ENCODE measurements around the gene RNF115. TPM values are rescaled to one million over a fixed set of nuclear protein-coding genes. Genes with fewer than 3 reads are reported as not detected.

The RNF115 gene
- total and polyA plus RNA-seq, 2 of the 13 experiments (the other 11 are each of a cell fraction or from before 2014, with no cell fraction given): 6.0 to 10.1 TPM

DNA sequence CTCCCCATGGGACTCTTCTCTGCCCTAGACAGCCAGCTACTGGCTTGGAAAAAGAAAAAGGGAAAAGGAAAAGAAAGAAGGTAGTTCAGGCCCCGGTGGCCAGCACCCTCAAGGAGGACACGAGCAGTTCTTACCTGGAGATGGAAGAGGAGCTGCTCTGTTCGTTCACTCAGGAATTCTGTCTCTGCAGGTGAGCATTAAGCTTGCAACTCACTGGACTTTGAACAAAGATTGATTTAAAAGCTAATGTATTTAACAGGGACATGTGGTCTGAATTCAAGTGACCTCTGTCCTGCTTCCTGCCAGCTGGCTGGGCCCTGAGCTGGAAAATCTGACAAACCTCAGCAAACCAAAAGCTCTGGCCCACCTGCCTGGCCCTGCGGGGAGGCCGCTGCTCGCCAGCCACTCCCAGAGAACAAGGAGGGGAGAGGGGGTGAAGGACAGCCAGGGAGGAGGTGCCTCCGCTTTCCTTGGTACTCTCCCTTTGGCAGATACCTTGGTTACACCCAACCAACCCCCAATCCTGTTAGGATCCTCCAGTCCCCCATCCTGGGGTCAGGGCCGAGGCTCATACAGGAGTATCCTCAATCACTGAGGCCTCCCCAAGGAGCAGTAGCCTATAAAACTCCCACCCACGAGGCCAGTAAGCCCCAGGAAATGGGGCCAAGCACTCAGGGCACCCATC, 116.6 kb downstream of the RNF115 start, which contains the start of gene PDZK1 (continued):
- TF ChIP-seq, protein P1, sequence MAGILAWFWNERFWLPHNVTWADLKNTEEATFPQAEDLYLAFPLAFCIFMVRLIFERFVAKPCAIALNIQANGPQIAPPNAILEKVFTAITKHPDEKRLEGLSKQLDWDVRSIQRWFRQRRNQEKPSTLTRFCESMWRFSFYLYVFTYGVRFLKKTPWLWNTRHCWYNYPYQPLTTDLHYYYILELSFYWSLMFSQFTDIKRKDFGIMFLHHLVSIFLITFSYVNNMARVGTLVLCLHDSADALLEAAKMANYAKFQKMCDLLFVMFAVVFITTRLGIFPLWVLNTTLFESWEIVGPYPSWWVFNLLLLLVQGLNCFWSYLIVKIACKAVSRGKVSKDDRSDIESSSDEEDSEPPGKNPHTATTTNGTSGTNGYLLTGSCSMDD (CRISPR knock-in tag; IDR thresholded peaks at IDR 0.05): no peak
- TF ChIP-seq CC2D1A (CRISPR knock-in tag; IDR thresholded peaks at IDR 0.05): no peak
- no peak for TF ChIP-seq NFRKB (IDR thresholded peaks at IDR 0.05)
- TF ChIP-seq, protein P2, sequence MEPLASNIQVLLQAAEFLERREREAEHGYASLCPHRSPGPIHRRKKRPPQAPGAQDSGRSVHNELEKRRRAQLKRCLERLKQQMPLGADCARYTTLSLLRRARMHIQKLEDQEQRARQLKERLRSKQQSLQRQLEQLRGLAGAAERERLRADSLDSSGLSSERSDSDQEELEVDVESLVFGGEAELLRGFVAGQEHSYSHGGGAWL (CRISPR knock-in tag; IDR thresholded peaks at IDR 0.05): peak; percentile 18; the same call in 1 of the 2 replicates
- TF ChIP-seq, protein P3, sequence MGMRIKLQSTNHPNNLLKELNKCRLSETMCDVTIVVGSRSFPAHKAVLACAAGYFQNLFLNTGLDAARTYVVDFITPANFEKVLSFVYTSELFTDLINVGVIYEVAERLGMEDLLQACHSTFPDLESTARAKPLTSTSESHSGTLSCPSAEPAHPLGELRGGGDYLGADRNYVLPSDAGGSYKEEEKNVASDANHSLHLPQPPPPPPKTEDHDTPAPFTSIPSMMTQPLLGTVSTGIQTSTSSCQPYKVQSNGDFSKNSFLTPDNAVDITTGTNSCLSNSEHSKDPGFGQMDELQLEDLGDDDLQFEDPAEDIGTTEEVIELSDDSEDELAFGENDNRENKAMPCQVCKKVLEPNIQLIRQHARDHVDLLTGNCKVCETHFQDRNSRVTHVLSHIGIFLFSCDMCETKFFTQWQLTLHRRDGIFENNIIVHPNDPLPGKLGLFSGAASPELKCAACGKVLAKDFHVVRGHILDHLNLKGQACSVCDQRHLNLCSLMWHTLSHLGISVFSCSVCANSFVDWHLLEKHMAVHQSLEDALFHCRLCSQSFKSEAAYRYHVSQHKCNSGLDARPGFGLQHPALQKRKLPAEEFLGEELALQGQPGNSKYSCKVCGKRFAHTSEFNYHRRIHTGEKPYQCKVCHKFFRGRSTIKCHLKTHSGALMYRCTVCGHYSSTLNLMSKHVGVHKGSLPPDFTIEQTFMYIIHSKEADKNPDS (CRISPR knock-in tag; IDR thresholded peaks at IDR 0.05): peak; percentile 49; the same call in 1 of the 2 replicates
- no peak for TF ChIP-seq MAFG (CRISPR knock-in tag; IDR thresholded peaks at IDR 0.05)
- TF ChIP-seq SP140L (CRISPR knock-in tag; IDR thresholded peaks at IDR 0.05; ENCODE audit: borderline replicate concordance): 0 out of 2 replicates have a peak, but pooled peaks have one; percentile 57
- TF ChIP-seq RFXANK (CRISPR knock-in tag; IDR thresholded peaks at IDR 0.05): no peak
- TF ChIP-seq ZNF331 (CRISPR knock-in tag; IDR thresholded peaks at IDR 0.05): peak; percentile 67; the same call in 1 of the 2 replicates
- TF ChIP-seq ZBTB7A (CRISPR knock-in tag; IDR thresholded peaks at IDR 0.05): no peak
- TF ChIP-seq, protein P4, sequence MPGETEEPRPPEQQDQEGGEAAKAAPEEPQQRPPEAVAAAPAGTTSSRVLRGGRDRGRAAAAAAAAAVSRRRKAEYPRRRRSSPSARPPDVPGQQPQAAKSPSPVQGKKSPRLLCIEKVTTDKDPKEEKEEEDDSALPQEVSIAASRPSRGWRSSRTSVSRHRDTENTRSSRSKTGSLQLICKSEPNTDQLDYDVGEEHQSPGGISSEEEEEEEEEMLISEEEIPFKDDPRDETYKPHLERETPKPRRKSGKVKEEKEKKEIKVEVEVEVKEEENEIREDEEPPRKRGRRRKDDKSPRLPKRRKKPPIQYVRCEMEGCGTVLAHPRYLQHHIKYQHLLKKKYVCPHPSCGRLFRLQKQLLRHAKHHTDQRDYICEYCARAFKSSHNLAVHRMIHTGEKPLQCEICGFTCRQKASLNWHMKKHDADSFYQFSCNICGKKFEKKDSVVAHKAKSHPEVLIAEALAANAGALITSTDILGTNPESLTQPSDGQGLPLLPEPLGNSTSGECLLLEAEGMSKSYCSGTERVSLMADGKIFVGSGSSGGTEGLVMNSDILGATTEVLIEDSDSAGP (CRISPR knock-in tag; IDR thresholded peaks at IDR 0.05; ENCODE audit: borderline replicate concordance): peak; percentile 53; the same call in 1 of the 2 replicates
- TF ChIP-seq, protein P5, sequence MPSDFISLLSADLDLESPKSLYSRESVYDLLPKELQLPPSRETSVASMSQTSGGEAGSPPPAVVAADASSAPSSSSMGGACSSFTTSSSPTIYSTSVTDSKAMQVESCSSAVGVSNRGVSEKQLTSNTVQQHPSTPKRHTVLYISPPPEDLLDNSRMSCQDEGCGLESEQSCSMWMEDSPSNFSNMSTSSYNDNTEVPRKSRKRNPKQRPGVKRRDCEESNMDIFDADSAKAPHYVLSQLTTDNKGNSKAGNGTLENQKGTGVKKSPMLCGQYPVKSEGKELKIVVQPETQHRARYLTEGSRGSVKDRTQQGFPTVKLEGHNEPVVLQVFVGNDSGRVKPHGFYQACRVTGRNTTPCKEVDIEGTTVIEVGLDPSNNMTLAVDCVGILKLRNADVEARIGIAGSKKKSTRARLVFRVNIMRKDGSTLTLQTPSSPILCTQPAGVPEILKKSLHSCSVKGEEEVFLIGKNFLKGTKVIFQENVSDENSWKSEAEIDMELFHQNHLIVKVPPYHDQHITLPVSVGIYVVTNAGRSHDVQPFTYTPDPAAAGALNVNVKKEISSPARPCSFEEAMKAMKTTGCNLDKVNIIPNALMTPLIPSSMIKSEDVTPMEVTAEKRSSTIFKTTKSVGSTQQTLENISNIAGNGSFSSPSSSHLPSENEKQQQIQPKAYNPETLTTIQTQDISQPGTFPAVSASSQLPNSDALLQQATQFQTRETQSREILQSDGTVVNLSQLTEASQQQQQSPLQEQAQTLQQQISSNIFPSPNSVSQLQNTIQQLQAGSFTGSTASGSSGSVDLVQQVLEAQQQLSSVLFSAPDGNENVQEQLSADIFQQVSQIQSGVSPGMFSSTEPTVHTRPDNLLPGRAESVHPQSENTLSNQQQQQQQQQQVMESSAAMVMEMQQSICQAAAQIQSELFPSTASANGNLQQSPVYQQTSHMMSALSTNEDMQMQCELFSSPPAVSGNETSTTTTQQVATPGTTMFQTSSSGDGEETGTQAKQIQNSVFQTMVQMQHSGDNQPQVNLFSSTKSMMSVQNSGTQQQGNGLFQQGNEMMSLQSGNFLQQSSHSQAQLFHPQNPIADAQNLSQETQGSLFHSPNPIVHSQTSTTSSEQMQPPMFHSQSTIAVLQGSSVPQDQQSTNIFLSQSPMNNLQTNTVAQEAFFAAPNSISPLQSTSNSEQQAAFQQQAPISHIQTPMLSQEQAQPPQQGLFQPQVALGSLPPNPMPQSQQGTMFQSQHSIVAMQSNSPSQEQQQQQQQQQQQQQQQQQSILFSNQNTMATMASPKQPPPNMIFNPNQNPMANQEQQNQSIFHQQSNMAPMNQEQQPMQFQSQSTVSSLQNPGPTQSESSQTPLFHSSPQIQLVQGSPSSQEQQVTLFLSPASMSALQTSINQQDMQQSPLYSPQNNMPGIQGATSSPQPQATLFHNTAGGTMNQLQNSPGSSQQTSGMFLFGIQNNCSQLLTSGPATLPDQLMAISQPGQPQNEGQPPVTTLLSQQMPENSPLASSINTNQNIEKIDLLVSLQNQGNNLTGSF (CRISPR knock-in tag; IDR thresholded peaks at IDR 0.05): no peak
- no peak for TF ChIP-seq ZFP62 (CRISPR knock-in tag; IDR thresholded peaks at IDR 0.05)
- no peak for TF ChIP-seq TMF1 (CRISPR knock-in tag; IDR thresholded peaks at IDR 0.05; ENCODE audit: low read depth)

Measured in HepG2 (cell line).